HPDE6-E6E7 (cell line): Measurements from ENCODE around the gene KPTN.

Experiments used
- DNase-seq: peaks from one replicate; pipeline ENCODE4 v3.0.0; 2011; ENCODE audit warnings: missing footprints; ENCODE audit errors: extremely low spot score

The KPTN gene

GRCh38 chr19:47435883-47436417 is 48.1 kb downstream of the KPTN start:
- no peak for DNase-seq

GRCh38 chr19:47435196-47435595 is 48.8 kb downstream of the KPTN start:
- DNase-seq: no peak

- no peak for DNase-seq
Measured at GRCh38 chr19:47434088-47434487, 49.9 kb downstream of the KPTN start.

- no peak for DNase-seq
Measured at GRCh38 chr19:47433121-47433520, 50.9 kb downstream of the KPTN start.

GRCh38 chr19:47432499-47432898 is 51.5 kb downstream of the KPTN start:
- no peak for DNase-seq

- no peak for DNase-seq
Measured at GRCh38 chr19:47432091-47432490, 51.9 kb downstream of the KPTN start.

GRCh38 chr19:47430041-47430802 is 53.8 kb downstream of the KPTN start:
- DNase-seq: no peak

- no peak for DNase-seq
Measured at GRCh38 chr19:47429140-47429793, 54.8 kb downstream of the KPTN start.

GRCh38 chr19:47428177-47428894 is 55.7 kb downstream of the KPTN start:
- DNase-seq: peak; percentile 88

- DNase-seq: peak; percentile 80
Measured at GRCh38 chr19:47427241-47428176, 56.5 kb downstream of the KPTN start.
